OCI-LY7 (cell line): ENCODE data around the gene MDGA2.

Source experiments
- EZH2phosphoT487 ChIP-seq: fragments of 200-600 bp; sonication (generic); IDR thresholded peaks from 2 replicates; pipeline ENCODE4 v1.6.1; 2018; ENCODE audit warnings: low read depth, borderline replicate concordance, mild to moderate bottlenecking, mixed run types, antibody characterized with exemption, low read length, moderate library complexity, mixed read lengths
- TF ChIP-seq, protein P1 (sequence below): fragments of 200-600 bp; sonication (generic); conservative IDR thresholded peaks from 2 replicates; pipeline ENCODE4 v1.5.1; 2014; ENCODE audit warnings: mild to moderate bottlenecking, antibody characterized with exemption, low read length, moderate library complexity, mixed read lengths

DNA sequence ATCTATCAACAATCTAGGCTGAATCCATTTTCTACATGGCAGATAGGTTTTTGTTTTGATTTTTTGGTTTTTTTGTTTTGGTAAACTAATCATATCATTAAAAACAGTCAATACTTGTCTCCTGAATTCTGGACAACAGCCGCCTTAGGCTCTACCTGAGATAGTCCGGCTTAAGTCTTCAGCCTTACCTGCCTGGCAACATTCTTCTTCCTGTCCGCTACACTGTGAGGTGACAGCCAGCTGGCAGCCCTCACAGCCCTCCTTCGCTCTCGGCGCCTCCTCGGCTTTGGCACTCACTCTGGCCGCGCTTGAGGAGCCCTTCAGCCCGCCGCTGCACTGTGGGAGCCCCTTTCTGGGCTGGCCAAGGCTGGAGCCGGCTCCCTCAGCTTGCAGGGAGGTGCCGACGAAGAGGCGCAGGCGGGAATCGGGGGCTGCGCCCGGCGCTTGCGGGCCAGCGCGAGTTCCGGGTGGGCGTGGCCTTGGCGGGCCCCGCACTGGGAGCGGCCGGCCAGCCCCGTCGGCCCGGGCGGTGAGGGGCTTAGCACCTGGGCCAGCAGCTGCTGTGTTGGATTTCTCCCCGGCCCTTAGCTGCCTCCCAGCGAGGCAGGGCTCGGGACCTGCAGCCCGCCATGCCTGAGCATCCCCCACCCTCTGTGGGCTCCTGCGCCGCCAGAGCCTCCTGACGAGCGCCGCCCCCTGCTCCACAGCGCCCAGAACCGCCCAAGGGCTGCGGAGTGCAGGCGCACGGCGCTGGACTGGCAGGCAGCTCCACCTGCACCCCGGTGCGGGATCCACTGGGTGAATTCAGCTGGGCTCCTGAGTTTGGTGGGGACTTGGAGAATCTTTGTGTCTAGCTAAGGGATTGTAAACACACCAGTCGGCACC is 49.0 kb downstream of the MDGA2 start:
- TF ChIP-seq, protein P1, sequence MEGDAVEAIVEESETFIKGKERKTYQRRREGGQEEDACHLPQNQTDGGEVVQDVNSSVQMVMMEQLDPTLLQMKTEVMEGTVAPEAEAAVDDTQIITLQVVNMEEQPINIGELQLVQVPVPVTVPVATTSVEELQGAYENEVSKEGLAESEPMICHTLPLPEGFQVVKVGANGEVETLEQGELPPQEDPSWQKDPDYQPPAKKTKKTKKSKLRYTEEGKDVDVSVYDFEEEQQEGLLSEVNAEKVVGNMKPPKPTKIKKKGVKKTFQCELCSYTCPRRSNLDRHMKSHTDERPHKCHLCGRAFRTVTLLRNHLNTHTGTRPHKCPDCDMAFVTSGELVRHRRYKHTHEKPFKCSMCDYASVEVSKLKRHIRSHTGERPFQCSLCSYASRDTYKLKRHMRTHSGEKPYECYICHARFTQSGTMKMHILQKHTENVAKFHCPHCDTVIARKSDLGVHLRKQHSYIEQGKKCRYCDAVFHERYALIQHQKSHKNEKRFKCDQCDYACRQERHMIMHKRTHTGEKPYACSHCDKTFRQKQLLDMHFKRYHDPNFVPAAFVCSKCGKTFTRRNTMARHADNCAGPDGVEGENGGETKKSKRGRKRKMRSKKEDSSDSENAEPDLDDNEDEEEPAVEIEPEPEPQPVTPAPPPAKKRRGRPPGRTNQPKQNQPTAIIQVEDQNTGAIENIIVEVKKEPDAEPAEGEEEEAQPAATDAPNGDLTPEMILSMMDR = no peak
- no peak for TF ChIP-seq EZH2phosphoT487
